ENCODE data around the gene IL6ST.
"Not testable (repeated sequence)": the region's sequence is repeated elsewhere in the genome, so short reads cannot be mapped to it uniquely, and the experiment has no call there.

IL6ST gene

GRCh38 chr5:55960779-55961178 lies 34.0 kb downstream of the IL6ST start:
- H3K4me3 ChIP-seq (replicated peaks in 1 of 2; ENCODE audit: low read depth in 2 of 2, low read length in 2 of 2): no peak overlapping the region
- TF ChIP-seq CTCF (IDR thresholded peaks at IDR 0.05; ENCODE audit: low read depth, low read length): no peak
- no peak for DNase-seq (ENCODE audit: low read depth in 2 of 2)

GRCh38 chr5:55959208-55959607 lies 35.6 kb downstream of the IL6ST start:
- no peak for TF ChIP-seq CTCF (IDR thresholded peaks at IDR 0.05; ENCODE audit: low read depth, low read length)
- DNase-seq (ENCODE audit: low read depth in 2 of 2): no peak
- no peak overlapping the region for H3K4me3 ChIP-seq (replicated peaks in 1 of 2; ENCODE audit: low read depth in 2 of 2, low read length in 2 of 2)

- not testable (repeated sequence) for H3K4me3 ChIP-seq (replicated peaks in 1 of 2; ENCODE audit: low read depth in 2 of 2, low read length in 2 of 2); DNase-seq (ENCODE audit: low read depth in 2 of 2)
Measured at GRCh38 chr5:55941154-55941553, 53.6 kb downstream of the IL6ST start.

- H3K4me3 ChIP-seq (replicated peaks in 1 of 2; ENCODE audit: low read depth in 2 of 2, low read length in 2 of 2); DNase-seq (ENCODE audit: low read depth in 2 of 2): not testable (repeated sequence)
Measured at GRCh38 chr5:55937598-55937997, 57.2 kb downstream of the IL6ST start.

- TF ChIP-seq CTCF (IDR thresholded peaks at IDR 0.05; ENCODE audit: low read depth, low read length): peak; percentile 92
- no peak overlapping the region for H3K4me3 ChIP-seq (replicated peaks in 1 of 2; ENCODE audit: low read depth in 2 of 2, low read length in 2 of 2)
- DNase-seq (ENCODE audit: low read depth in 2 of 2): peak; percentile 90
Measured at GRCh38 chr5:55936100-55936693, 58.6 kb downstream of the IL6ST start.

- no peak for TF ChIP-seq CTCF (IDR thresholded peaks at IDR 0.05; ENCODE audit: low read depth, low read length)
- no peak for DNase-seq (ENCODE audit: low read depth in 2 of 2)
- H3K4me3 ChIP-seq (replicated peaks in 1 of 2; ENCODE audit: low read depth in 2 of 2, low read length in 2 of 2): no peak overlapping the region
Measured at GRCh38 chr5:55935371-55935770, 59.4 kb downstream of the IL6ST start.

- no peak for TF ChIP-seq CTCF (IDR thresholded peaks at IDR 0.05; ENCODE audit: low read depth, low read length)
- no peak for DNase-seq (ENCODE audit: low read depth in 2 of 2)
Measured at GRCh38 chr5:55934720-55935119, 60.0 kb downstream of the IL6ST start.

GRCh38 chr5:55934115-55934613 lies 60.6 kb downstream of the IL6ST start:
- TF ChIP-seq CTCF (IDR thresholded peaks at IDR 0.05; ENCODE audit: low read depth, low read length): no peak
- peak; percentile 13 to 51 for DNase-seq (ENCODE audit: low read depth in 2 of 2)
- no peak overlapping the region for H3K4me3 ChIP-seq (replicated peaks in 1 of 2; ENCODE audit: low read depth in 2 of 2, low read length in 2 of 2)

More at GRCh38 chr5:55934720-55935119, 60.0 kb downstream of the IL6ST start:
- no peak overlapping the region for H3K4me3 ChIP-seq (replicated peaks in 1 of 2; ENCODE audit: low read depth in 2 of 2, low read length in 2 of 2)
